HG03135 (cell line): ENCODE results near the gene RUNX3.

Experiments
- ATAC-seq: cut with Tn5 transposase; IDR thresholded peaks from one replicate; pipeline ENCODE4 v1.9.1; 2021; ENCODE audit warnings: mild to moderate bottlenecking, moderate library complexity; ENCODE audit not compliant: unreplicated experiment

The RUNX3 gene

DNA sequence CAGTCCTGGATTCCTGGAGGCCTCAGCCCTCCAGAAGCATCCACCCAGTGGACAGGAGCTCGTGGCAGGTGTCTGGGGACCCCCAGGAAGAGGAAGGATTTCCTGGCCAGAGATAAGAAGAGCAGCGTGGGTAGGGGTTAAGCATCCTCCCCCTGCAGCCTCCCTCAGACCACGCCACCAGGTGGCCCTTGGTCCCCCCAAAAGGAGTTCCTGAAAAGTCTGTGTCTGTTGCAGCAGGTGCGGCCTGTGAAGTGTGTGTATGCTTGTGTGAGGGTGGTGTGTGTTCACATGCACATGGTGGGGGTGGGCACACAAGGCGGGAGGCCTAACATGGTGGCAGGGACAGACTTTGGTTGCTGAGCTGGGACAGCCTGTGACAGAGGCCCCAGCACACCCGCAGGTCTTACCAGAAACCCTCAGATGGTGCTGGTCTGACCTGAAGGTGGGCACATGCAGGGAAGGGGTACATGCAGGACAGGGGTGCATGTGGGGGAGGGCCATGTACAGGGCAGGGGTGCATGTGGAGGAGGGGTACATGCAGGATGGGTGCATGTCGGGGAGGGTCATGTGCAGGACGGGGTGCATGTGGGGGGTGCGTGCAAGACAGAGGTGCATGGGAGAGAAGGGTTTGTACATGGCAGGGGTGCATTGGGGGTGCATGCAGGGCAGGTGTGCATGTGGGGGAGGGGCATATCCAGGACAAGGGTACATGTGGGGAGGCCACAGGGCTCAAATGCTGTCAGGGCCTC, 18.2 kb upstream of the RUNX3 start:
- no peak for ATAC-seq

DNA sequence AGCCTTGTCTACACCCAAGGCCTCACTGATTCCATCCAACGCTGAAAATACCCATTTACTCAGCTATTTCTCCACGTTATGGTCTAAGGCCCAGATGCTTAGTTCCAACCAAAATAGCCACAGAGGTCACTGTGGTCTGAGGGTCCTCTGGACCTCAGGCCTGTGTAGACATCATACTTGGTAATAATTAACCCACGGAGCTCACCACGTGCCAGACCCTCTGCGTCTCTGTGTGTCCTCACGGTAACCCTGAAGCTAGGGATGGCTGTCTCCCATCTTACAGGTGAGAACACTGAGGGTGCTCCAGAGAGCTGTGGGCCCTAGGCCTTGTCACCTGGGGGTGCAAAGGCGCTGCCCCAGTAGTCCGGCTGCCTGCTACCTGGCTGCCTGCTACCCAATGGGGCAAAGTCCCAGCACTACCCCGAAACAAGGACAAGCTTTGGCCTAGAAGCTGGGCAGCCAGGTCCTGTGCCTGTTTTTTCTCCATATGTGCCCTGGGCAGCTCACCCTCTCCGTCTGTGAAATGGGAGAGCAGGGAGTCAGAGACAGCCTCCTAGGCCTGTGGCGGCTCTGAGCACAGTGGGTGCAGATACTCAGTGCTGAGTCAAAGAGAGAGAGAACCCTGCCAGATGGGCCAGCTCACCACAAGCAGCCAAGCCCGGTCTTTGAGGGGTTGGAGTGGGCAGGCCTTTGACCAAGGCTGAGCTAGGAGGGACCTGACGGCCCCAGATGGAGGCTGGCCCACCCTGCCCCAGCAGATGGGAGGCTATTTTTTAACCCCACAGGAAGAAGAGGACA, 17.0 kb upstream of the RUNX3 start:
- peak; percentile 77 for ATAC-seq

DNA sequence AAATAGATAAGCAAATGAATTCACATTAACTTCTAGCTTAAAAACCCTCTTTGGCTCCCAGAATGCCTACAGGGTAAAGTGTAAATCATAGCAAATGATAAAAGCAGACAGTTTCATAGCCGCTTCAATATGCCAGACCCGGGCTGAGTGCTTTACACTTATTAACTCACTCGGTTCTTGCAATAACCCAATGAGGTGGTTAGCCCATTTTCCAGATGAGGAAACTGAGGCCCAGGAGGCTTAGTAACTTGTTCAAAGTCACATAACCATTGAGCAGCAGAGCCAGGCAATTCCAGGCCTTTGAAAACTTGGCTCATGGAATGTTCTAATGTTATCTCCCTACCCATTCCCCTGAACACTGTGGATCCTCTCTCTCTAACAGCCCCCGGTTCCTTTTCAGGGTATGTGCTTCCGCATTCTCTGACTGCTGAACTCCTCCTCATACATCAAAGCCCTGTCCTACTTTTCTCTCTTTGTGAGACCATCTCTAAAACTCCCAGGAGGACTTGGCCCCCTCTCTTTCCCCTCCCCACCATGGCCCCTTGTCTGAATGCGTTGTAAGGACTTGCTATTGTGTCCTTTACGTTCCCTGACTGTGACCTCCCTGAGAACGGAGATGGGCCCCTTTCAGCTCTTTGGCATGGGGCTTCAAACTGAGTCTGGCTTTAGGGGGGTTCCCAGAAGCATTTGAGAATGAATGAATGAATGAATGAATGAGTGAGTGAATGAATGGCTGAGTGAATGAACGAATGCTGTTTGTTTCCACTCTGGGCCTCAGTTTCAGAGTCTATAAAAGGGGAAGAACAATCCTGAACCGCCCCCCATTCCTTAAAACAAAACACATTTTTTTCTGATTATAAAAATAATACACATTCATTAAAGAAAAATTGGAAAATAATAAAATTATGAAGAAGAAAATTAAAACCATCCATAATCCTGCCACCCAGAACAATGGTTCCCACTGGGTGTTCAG, 15.6 kb upstream of the RUNX3 start:
- ATAC-seq = no peak

DNA sequence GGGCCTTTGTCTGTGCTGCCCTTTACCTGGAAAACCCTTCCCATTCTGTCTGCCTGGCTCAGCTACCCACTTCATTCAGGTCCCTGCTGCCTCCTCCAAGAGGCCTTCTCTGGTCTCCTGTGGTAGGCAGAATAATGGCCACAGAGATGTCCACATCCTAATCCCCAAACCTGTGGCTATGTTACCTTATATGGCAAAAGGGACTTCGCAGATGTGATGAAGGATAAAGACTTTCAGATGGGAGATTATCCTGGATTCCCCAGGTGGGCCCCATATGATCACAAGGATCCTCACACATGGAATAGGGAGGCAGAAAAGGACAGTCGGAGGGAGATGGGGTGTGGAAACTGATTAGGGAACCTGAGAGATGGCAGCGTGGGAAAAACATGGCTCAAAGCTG, 14.2 kb upstream of the RUNX3 start:
- ATAC-seq = no peak

DNA sequence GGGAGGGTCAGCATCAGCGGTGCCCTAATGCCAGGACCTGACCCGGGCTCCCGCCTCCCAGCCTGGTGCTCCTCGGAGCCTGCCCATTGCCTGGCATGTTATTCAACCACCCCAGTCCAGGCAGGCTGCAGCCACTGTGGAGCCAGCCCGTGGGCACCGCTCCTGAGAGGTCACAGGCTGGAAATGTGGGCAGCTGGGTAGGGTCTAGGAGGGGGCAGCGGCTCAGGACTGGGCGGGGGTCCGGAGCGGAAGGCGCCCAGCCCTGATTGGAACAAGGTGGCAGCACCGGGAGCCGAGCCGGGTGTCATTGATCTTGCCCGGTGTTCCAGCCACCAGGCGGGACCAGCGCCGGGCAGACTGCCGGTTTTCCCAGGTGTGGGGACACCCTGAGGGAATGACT, 12.7 kb upstream of the RUNX3 start:
- no peak for ATAC-seq

DNA sequence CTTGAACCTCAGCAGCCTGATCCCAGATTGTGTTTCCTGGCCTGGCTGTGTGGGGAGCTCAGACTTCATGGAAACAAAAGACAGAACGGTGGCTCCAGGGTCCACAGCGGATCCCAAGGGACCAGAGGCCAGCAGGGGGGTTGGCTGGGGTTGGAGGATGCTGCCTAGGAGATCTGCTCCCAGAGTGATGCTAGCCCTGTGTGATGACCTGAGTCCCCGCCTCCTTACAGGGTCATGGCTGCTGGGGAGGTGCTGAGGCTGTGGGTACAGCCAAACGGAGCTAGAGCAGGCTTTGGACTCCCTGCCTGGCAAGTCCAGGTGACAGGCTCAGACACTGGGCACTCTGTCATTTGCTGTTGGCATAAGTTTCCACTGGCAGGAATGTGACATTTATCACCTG, 11.5 kb upstream of the RUNX3 start:
- no peak for ATAC-seq

DNA sequence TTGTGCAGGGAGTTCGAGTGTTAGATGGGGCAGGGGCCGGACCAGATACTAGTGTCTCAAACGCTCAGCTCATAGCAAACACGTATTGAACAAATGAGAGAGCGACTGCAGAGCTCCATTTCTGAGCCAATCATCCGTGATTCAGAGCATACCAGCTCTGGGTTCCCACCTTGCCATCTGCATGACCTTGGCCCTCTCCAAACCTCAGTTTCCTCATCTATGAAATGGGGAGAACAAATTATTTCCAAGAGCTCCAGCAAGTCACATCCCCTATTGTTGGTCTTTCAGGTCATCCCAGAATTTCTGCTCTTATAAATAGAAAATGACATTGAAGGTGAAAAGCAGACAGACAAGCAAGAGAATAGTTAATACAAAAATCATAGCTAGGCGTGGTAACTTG, 10.2 kb upstream of the RUNX3 start:
- no peak for ATAC-seq

DNA sequence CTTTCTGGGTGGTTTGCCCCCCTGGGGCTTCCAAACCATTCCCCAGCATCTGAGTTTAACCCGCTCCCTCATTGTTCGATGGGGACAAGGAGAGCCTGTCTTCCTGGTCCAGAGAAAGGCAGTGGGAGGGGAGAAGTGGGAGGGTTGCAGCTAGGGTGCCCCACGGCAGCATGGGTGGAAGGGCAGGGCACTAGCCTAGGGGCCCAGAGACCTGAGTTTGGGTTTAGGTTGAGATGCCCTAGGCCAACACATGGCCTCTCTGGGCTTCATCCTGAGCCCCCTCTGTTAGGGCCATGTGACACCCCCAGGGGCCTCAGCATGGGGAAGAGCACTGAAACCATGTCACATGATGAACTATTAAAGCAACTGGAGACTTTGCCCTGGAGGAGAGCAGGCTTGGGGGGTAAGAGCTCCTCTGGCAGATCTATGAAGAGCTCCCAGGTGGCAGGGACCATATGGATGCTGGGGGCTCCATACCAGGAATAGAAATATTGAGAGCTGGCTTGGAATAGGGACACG, 9.7 kb upstream of the RUNX3 start:
- no peak for ATAC-seq

DNA sequence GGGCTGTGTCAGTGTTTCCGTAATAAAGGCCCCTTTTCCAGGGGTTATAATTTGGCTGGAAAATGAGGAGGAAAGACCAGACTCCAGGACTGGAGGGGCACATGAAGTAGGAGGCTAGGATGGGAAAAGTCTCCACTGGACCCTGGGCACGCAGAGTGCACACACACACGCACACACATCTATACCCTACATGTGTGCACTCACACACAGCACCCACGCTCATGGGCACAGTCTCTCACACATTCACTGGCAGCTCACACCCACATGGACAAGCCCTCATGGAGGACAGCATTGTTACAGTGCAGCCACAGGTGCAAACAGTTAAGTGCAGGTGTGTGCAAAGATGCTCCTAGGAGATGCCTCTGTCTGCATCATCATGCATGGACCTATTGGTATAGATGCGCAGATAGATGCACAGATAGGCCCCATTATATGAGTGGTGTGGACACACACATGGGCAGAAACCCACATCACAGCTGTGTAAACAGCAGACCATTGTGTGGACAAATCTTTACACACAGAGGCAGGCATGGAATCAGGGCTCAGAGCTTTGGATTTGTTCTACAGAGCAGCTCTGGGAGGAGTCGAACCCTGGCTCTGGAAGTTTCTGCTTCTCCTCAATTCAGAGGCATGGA, 9.1 kb upstream of the RUNX3 start:
- ATAC-seq = no peak

DNA sequence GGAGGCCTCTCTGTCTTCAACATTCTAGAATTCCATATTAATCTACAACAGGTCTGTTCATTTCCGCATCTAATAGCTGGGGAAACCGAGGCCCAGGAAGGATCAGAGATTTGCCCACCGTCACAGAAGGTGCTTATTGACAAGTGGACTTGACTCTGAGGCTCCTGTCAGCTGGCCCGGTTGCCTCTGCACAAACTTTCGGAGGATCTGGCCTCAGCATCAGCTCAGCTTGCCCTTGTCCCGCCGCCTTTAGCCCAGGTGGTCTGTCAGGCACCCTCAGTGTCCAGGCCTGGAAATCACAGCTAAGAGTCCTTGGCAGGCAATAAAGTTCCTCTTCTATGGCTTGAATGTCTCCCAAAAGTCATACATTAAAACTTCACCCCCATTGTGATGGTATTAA, 8.2 kb upstream of the RUNX3 start:
- no peak for ATAC-seq

DNA sequence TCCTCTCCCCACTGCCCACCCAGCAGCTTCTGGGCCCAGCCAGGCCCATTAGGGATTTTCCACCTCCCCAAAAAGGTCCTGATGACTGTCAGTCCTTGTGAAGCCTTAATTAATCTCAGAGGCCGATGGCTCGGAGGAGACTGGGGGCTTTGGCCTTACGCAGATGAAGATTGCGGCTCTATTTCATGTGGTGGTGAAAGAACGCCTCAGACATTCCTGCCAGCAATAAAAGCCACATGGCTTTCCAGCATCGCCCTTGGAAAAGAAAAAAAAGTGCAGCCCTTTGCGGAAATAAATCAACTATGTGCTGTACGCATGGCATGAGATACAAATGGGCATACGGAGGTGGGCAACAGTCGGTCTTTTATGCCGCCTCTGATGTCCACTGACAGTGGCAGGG, 6.6 kb upstream of the RUNX3 start:
- ATAC-seq = no peak

DNA sequence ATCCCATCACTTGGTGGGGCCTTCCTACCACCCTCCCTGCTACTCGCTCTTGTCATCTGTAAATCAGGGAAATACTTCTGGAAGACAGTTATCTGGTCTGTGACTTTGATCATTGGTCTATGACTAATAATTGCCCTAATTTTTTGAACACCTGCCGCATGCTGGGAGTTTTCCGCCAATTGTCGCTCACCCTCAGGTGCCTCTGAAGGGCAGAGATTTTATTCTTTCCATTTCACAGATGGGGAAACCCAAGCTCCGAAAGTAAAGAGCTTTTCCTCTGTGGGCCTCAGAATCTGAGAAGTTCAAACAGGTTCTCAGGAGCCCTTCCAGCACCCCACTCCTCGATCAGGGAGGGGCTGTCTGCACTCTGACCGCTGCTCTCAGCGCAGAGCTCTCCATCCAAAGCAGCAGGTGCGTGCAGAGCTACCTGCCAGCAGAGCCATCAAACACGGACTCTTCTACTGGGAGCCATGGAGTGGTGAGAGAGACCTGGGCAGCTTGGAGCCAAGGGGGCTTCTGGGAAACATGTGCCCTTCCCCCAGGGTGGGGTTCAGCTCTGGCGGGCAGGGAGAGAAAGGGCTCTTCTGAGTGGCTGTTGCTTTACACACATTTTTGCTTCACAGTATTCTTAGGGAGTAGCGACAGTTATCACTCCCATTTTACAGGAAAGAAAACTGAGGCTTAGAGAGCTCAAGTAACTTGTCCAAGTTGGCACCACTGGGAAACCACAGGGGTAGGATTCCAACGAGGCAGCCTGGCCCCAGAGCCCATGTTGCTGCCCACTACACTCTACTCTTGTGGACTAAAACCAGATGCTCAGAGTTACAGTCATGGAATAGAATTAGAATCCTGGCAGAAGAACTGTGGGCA, 5.8 kb upstream of the RUNX3 start:
- ATAC-seq = no peak

DNA sequence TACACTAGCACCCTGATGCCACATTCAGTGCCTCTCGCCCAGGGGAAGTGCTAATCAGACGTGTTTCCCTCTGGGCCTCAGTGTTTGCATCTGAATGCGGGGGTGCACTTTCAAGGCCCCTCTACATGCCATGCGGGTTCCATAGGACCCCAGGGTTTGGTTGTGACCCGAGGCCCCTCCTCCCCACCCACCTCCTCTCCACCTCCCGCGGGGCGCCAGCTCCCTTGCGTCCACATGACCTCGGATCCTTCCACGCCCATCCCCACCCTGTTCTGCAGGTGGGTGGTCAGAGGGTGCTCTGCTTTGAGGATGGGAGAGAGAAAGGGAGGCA, 5.1 kb upstream of the RUNX3 start:
- no peak for ATAC-seq

DNA sequence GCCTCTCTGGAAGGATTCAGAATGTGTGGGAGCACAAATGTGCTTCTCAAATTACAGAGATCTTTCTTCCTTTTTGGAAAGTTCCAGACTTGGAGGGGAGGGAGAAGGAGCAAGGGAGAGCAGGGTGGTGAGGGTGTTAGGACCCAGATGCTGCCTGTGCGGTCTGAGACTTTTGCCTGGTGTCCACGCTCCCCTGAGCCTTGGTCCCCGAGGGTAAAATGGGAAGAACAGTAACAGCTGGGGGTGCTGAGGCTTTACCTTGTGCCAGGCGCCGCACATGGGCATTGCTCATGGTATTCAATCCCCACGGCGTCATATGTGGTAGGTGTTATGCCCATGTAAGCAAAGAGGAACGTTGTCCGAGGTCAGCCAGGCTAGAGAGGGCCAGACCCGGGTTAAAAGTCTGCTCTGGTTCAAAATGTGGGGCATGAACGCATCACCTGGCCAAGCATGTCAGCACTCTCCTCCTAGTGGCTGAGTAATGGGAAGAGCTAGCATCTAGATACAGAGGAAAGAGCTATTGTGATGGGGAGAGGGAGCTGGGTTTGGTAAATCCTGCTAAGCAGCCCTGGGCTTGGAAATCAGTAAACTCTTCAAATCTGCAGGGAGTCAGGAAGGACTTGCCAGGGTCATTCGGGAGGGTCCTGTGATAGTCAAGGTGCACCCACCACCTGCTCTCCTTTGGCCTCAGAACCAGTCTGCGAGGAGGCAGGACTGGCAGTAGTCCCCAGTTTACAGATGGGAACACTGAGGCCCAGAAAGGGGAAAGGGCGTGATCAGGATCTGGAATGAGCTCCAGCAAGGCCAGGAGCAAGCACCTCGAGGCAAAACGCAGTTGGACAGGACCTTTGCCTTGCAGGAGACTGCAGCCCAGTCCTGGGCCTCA, 4.5 kb upstream of the RUNX3 start:
- no peak for ATAC-seq

DNA sequence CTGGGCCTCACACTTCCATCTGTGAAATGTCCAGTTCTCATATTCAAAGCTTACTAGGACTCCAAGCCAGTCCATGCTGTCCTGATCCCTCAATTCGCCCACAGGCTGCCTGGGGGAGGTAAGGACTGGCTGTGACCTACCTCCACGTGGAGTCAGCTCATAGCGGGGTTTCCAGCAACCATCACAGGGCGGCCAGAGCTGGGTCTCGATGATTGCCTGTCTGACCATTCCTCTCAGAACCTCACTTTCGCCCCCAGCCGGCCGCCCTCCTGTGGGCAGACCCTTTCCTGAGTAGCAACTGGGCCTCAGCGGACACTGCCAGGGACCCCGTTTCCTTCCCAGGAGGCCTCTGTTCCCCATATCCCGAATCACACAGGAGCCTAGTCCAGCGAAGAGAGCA, 3.4 kb upstream of the RUNX3 start:
- ATAC-seq = no peak

DNA sequence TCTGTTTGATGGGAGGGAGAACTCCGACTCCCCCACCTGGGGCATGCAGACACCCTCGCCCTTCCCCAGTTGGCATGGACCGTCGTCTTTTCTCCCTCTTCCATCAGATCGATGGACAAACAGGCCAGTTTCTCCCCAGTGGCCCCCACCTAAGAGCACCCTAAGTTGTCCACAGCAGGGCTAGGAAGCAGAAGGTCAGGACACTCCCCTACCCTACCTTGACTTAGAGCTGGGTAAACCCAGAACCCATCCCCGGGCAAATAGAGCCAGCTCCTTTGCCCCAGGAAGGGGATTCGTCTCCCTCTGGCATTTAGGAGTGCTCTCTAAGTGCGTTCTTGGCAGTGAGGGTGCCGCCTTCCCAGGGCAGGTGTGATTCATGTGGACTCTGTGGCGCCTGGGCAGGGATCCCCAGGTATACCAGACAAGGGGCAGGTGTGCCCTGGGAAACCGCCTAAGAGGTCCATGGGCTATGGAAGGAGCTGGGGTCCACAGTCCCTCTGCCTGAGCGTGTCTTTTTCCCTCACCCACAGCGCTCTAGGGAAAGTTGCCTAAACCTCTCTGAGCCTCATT, 2.7 kb upstream of the RUNX3 start:
- no peak for ATAC-seq

DNA sequence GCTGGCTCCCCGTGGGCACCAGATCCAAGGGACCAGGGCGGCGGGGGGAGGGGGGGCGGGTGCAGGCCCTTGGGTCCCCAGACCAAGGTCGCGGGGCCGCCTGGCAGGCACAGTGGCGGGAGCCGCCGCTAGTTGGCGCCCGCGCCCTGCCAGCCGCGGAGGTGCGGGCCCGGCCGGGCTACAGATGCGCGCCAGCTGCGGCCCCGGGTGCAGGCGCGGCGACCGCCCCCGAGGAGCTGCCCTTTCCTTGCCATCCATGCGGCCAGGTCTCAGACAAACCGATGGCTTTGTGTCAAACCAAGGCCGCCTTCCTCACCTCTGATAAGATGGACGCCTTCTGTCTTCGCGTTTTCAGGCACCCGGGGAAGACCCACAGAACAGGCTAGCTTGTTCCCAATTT, 2.2 kb upstream of the RUNX3 start:
- ATAC-seq = no peak

DNA sequence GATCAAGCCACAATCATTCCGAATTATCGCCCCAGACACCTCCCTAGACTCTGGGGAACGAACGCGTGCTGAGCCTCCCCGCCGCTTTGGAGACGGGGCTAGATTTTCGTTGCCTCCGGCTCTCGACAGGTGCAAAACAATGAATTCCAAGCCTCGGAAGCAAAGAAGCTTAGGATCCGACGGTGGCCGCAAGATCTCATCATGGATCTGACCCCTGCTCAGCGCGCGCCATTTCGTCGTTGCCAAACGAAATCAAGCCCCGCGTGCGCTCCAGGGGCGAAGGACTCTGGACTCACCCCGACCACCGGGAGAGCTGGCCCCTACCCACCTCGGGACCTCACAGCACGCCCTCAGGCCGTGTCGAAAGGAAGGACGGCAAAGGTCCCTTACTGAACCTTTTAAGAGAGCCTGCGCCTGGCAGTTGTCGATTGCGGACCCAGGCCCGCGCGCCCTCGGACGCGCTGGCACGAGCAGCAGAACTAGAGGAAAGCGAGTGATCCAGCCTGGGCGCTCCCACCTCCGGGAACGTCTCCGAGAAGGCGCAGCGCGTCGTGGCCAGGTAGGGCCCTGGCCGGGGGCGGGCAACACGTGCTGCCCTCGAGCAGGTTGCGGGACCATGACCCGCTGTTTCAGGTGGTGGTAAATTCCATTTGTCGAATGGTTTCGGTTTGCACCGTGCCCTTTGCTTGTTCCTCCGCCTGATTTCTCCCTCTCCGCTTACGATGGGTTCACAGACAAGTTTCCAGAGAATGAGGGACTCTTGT, 1.6 kb upstream of the RUNX3 start:
- no peak for ATAC-seq
